ENCODE measurements around the gene ENKD1. TPM values are rescaled to one million over a fixed set of nuclear protein-coding genes. Genes with fewer than 3 reads are reported as not detected.

Gene ENKD1
- total and polyA plus RNA-seq, 2 of the 13 experiments (the other 11 are each of a cell fraction or from before 2014, with no cell fraction given): 10.8 to 20.8 TPM

DNA sequence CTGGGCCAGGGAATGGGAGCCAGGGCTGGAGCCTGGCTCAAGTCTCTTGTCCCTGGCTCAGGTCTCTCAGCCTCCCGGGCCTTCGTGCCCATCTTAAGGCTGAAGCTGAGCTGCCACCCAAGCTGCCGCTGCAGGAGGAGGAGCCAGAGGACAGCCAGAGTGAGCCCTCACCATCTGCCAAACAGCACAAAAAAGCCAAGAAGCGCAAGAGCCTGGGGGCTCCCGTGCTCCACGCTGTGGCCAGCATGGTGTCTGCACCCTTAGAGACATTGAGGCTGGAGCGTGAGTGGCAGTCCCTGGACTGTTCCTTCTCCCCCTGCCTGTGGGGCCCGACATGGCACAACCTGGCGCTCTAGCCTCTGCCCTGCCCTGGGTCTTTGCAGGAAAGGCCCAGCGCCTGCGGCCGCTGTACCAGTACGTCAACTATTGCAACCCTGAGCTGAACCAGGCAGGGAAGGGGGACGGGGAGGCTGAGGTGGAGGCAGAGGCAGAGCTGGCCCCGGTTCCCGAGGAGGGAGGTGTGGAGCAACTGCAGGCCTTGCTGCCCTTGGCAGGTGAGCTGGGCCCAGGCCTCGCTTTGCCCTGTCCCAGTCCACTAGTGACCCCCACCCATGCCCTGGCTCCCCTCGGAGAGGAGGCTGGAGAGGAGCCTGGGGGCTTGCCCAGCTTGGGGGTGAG, 1.4 kb upstream of the ENKD1 start (continued):
- TF ChIP-seq, protein P1, sequence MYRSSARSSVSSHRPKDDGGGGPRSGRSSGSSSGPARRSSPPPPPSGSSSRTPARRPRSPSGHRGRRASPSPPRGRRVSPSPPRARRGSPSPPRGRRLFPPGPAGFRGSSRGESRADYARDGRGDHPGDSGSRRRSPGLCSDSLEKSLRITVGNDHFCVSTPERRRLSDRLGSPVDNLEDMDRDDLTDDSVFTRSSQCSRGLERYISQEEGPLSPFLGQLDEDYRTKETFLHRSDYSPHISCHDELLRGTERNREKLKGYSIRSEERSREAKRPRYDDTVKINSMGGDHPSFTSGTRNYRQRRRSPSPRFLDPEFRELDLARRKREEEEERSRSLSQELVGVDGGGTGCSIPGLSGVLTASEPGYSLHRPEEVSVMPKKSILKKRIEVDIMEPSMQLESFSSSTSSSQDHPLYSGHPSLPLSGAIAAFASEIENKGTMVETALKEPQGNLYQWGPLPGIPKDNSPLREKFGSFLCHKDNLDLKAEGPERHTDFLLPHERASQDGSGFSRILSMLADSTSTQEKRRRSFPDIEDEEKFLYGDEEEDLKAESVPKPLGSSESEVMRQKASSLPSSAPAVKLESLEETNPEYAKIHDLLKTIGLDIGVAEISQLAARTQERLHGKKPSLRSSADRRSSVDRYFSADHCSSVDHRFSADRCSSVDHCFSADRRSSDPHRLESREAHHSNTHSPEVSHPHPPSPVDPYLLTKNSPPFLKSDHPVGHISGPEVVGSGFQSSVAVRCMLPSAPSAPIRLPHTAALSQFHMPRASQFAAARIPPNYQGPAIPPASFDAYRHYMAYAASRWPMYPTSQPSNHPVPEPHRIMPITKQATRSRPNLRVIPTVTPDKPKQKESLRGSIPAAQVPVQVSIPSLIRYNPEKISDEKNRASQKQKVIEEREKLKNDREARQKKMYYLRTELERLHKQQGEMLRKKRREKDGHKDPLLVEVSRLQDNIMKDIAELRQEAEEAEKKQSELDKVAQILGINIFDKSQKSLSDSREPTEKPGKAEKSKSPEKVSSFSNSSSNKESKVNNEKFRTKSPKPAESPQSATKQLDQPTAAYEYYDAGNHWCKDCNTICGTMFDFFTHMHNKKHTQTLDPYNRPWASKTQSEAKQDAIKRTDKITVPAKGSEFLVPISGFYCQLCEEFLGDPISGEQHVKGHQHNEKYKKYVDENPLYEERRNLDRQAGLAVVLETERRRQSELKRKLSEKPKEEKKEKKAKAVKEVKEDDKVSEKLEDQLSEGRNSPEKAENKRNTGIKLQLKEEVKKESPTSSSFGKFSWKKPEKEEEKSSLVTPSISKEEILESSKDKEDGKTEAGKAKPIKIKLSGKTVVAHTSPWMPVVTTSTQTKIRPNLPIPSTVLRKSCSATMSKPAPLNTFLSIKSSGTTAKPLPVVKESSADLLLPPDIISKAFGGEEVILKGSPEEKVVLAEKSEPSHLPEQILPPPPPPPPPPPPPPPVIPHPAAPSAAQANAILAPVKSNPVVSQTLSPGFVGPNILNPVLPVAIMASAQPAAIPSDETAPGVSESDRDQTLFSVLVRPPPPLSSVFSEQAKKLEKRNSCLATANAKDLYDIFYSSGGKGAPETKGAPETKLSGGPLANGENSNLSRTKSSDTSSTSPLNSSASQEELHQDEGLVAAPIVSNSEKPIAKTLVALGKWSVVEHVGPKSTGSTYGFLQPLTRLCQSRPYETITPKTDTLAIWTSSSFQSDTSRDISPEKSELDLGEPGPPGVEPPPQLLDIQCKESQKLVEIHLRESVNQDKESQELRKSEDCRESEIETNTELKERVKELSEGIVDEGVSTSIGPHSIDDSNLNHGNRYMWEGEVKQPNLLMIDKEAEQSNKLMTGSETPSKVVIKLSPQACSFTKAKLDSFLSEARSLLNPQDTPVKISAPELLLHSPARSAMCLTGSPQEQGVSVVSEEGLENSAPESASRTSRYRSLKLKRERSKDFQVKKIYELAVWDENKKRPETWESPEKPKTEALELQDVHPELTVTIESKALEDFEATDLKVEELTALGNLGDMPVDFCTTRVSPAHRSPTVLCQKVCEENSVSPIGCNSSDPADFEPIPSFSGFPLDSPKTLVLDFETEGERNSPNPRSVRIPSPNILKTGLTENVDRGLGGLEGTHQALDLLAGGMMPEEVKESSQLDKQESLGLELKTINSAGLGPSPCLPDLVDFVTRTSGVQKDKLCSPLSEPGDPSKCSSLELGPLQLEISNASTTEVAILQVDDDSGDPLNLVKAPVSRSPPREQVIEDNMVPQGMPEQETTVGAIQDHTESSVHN (CRISPR knock-in tag; IDR thresholded peaks at IDR 0.05): peak; percentile 35; the same call in 1 of the 2 replicates
- TF ChIP-seq ZSCAN31 (CRISPR knock-in tag; IDR thresholded peaks at IDR 0.05; ENCODE audit: low read depth) (peak; percentile 28), IKZF1 (IDR thresholded peaks at IDR 0.05) (no peak), SP2 (CRISPR knock-in tag; IDR thresholded peaks at IDR 0.05) (no peak), ZNF547 (CRISPR knock-in tag; IDR thresholded peaks at IDR 0.05) (peak; percentile 39; the same call in 1 of the 2 replicates), ZNF772 (CRISPR knock-in tag; IDR thresholded peaks at IDR 0.05) (peak; percentile 85), ZNF720 (CRISPR knock-in tag; IDR thresholded peaks at IDR 0.05) (no peak), ZNF460 (CRISPR knock-in tag; IDR thresholded peaks at IDR 0.05; ENCODE audit: borderline replicate concordance) (no peak), PTBP1 (IDR thresholded peaks at IDR 0.05; ENCODE audit: low read depth, low read length, poor library complexity, severe bottlenecking) (no peak), ZSCAN22 (CRISPR knock-in tag; IDR thresholded peaks at IDR 0.05) (no peak), ZNF468 (CRISPR knock-in tag; IDR thresholded peaks at IDR 0.05) (no peak), ZNF224 (CRISPR knock-in tag; IDR thresholded peaks at IDR 0.05) (no peak), ZNF484 (CRISPR knock-in tag; IDR thresholded peaks at IDR 0.05; ENCODE audit: borderline replicate concordance, low read depth) (no peak), NFYB (CRISPR knock-in tag; IDR thresholded peaks at IDR 0.05) (no peak), ZFP36 (IDR thresholded peaks at IDR 0.05; ENCODE audit: borderline replicate concordance, low read depth, low read length, partially characterized antibody) (no peak), ZNF589 (CRISPR knock-in tag; conservative IDR thresholded peaks at IDR 0.05) (no peak), ZNF550 (CRISPR knock-in tag; IDR thresholded peaks at IDR 0.05; ENCODE audit: borderline replicate concordance) (peak; percentile 68; the same call in 1 of the 2 replicates), XRCC5 (optimal IDR thresholded peaks at IDR 0.05; ENCODE audit: low read length) (peak; percentile 99)
- TF ChIP-seq, protein P2, sequence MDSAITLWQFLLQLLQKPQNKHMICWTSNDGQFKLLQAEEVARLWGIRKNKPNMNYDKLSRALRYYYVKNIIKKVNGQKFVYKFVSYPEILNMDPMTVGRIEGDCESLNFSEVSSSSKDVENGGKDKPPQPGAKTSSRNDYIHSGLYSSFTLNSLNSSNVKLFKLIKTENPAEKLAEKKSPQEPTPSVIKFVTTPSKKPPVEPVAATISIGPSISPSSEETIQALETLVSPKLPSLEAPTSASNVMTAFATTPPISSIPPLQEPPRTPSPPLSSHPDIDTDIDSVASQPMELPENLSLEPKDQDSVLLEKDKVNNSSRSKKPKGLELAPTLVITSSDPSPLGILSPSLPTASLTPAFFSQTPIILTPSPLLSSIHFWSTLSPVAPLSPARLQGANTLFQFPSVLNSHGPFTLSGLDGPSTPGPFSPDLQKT (CRISPR knock-in tag; IDR thresholded peaks at IDR 0.05; ENCODE audit: borderline replicate concordance): no peak
- TF ChIP-seq, protein P3, sequence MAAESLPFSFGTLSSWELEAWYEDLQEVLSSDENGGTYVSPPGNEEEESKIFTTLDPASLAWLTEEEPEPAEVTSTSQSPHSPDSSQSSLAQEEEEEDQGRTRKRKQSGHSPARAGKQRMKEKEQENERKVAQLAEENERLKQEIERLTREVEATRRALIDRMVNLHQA (CRISPR knock-in tag; IDR thresholded peaks at IDR 0.05): no peak

Data from HepG2 (cell line).